GM18868 (cell line): Measurements from ENCODE around the gene OSM.

Source experiments
- ATAC-seq: cut with Tn5 transposase; IDR thresholded peaks from one replicate; pipeline ENCODE4 v1.9.1; 2021; ENCODE audit warnings: mild to moderate bottlenecking, moderate library complexity; ENCODE audit not compliant: unreplicated experiment

Gene OSM

GRCh38 chr22:30265131-30265720 lies 1.4 kb downstream of the OSM start:
- peak; percentile 4 for ATAC-seq

- no peak for ATAC-seq
Measured at GRCh38 chr22:30263883-30264282, 2.8 kb downstream of the OSM start.

GRCh38 chr22:30262917-30263741 lies 3.5 kb downstream of the OSM start:
- no peak for ATAC-seq

- ATAC-seq, result no peak
Measured at GRCh38 chr22:30262112-30262511, 4.5 kb downstream of the OSM start.

GRCh38 chr22:30261134-30261533 lies 5.5 kb downstream of the OSM start:
- ATAC-seq, result no peak

GRCh38 chr22:30260682-30261081 lies 6.0 kb downstream of the OSM start:
- ATAC-seq, result no peak

GRCh38 chr22:30260276-30260675 lies 6.4 kb downstream of the OSM start:
- no peak for ATAC-seq

GRCh38 chr22:30254314-30254713 lies 12.3 kb downstream of the OSM start:
- no peak for ATAC-seq

- no peak for ATAC-seq
Measured at GRCh38 chr22:30253205-30253852, 13.3 kb downstream of the OSM start.

GRCh38 chr22:30252411-30253204 lies 14.0 kb downstream of the OSM start:
- no peak for ATAC-seq

GRCh38 chr22:30251711-30252110 lies 14.9 kb downstream of the OSM start:
- no peak for ATAC-seq

GRCh38 chr22:30250661-30251267 lies 15.9 kb downstream of the OSM start:
- ATAC-seq, result no peak

- ATAC-seq, result no peak
Measured at GRCh38 chr22:30250039-30250565, 16.5 kb downstream of the OSM start.

GRCh38 chr22:30249049-30250038 lies 17.3 kb downstream of the OSM start:
- ATAC-seq, result no peak

GRCh38 chr22:30248484-30248883 lies 18.2 kb downstream of the OSM start:
- ATAC-seq, result no peak

- ATAC-seq, result no peak
Measured at GRCh38 chr22:30247974-30248373, 18.7 kb downstream of the OSM start.

- ATAC-seq, result no peak
Measured at GRCh38 chr22:30247561-30247960, 19.1 kb downstream of the OSM start.

- ATAC-seq, result no peak
Measured at GRCh38 chr22:30246814-30247376, 19.8 kb downstream of the OSM start.
